VCaP (cell line): ENCODE measurements around the gene GJA10.

ENCODE experiments used
- H3K27ac ChIP-seq: fragments of 450-650 bp; 2 replicates; pipeline ENCODE4 v1.5.1; 2017
- CTCF ChIP-seq: fragments of 450-650 bp; conservative IDR thresholded peaks from 2 replicates; pipeline ENCODE4 v1.5.1; 2017; ENCODE audit warnings: mild to moderate bottlenecking, moderate library complexity

The GJA10 gene

GRCh38 chr6:89932245-89932802 lies 38.1 kb downstream of the GJA10 start:
- no peak for TF ChIP-seq CTCF
- H3K27ac ChIP-seq: no peak overlapping the region

GRCh38 chr6:89934685-89935366 lies 40.6 kb downstream of the GJA10 start:
- no peak overlapping the region for H3K27ac ChIP-seq
- TF ChIP-seq CTCF: no peak

- TF ChIP-seq CTCF: no peak
Observed at GRCh38 chr6:89936177-89936576, 41.9 kb downstream of the GJA10 start.

GRCh38 chr6:89938014-89938413 lies 43.7 kb downstream of the GJA10 start:
- no peak overlapping the region for H3K27ac ChIP-seq
- no peak for TF ChIP-seq CTCF

More at GRCh38 chr6:89936177-89936576, 41.9 kb downstream of the GJA10 start:
- H3K27ac ChIP-seq: no peak overlapping the region

- no peak for TF ChIP-seq CTCF
- no peak overlapping the region for H3K27ac ChIP-seq
Observed at GRCh38 chr6:89939144-89939543, 44.9 kb downstream of the GJA10 start.

- TF ChIP-seq CTCF: peak; percentile 78
- H3K27ac ChIP-seq: peak overlapping the region; percentile 98
Observed at GRCh38 chr6:89940225-89941027, 46.2 kb downstream of the GJA10 start.

- peak overlapping the region; percentile 98 for H3K27ac ChIP-seq
- TF ChIP-seq CTCF: no peak
Observed at GRCh38 chr6:89941031-89941762, 46.9 kb downstream of the GJA10 start.
